ENCODE data around the gene STK24.

STK24 gene

GRCh38 chr13:98549728-98550317 is 27.1 kb downstream of the STK24 start:
- DNase-seq, result no peak

GRCh38 chr13:98549006-98549727 is 27.7 kb downstream of the STK24 start:
- no peak for DNase-seq

- no peak for DNase-seq
Observed at GRCh38 chr13:98548230-98548629, 28.7 kb downstream of the STK24 start.

GRCh38 chr13:98547455-98547854 is 29.5 kb downstream of the STK24 start:
- DNase-seq, result no peak

GRCh38 chr13:98546402-98546801 is 30.5 kb downstream of the STK24 start:
- no peak for DNase-seq

GRCh38 chr13:98544104-98544710 is 32.7 kb downstream of the STK24 start:
- no peak for DNase-seq

GRCh38 chr13:98543378-98544103 is 33.4 kb downstream of the STK24 start:
- no peak for DNase-seq

GRCh38 chr13:98542568-98543377 is 34.1 kb downstream of the STK24 start:
- DNase-seq, result no peak

- no peak for DNase-seq
Observed at GRCh38 chr13:98541701-98542203, 35.2 kb downstream of the STK24 start.

GRCh38 chr13:98541191-98541590 is 35.7 kb downstream of the STK24 start:
- no peak for DNase-seq

- no peak for DNase-seq
Observed at GRCh38 chr13:98540476-98540875, 36.4 kb downstream of the STK24 start.

GRCh38 chr13:98539666-98540065 is 37.2 kb downstream of the STK24 start:
- no peak for DNase-seq

GRCh38 chr13:98538876-98539275 is 38.0 kb downstream of the STK24 start:
- DNase-seq, result no peak

- DNase-seq, result no peak
Observed at GRCh38 chr13:98537740-98538139, 39.2 kb downstream of the STK24 start.

GRCh38 chr13:98537306-98537705 is 39.6 kb downstream of the STK24 start:
- no peak for DNase-seq

GRCh38 chr13:98536729-98537128 is 40.2 kb downstream of the STK24 start:
- DNase-seq, result no peak

GRCh38 chr13:98535501-98536354 is 41.2 kb downstream of the STK24 start:
- no peak for DNase-seq

GRCh38 chr13:98534821-98535220 is 42.1 kb downstream of the STK24 start:
- no peak for DNase-seq

- DNase-seq, result no peak
Observed at GRCh38 chr13:98533912-98534311, 43.0 kb downstream of the STK24 start.

GRCh38 chr13:98532254-98532653 is 44.7 kb downstream of the STK24 start:
- no peak for DNase-seq

GRCh38 chr13:98530217-98530616 is 46.7 kb downstream of the STK24 start:
- no peak for DNase-seq

- DNase-seq, result no peak
Observed at GRCh38 chr13:98529171-98529570, 47.7 kb downstream of the STK24 start.
